OCI-M2 (cell line): ENCODE results near the gene ADAMTSL1.

Experiments
- DNase-seq: peaks from one replicate; lab custom pipeline; 2025; ENCODE audit not compliant: unreplicated experiment; lab: John Stamatoyannopoulos, UW

Gene ADAMTSL1

DNA sequence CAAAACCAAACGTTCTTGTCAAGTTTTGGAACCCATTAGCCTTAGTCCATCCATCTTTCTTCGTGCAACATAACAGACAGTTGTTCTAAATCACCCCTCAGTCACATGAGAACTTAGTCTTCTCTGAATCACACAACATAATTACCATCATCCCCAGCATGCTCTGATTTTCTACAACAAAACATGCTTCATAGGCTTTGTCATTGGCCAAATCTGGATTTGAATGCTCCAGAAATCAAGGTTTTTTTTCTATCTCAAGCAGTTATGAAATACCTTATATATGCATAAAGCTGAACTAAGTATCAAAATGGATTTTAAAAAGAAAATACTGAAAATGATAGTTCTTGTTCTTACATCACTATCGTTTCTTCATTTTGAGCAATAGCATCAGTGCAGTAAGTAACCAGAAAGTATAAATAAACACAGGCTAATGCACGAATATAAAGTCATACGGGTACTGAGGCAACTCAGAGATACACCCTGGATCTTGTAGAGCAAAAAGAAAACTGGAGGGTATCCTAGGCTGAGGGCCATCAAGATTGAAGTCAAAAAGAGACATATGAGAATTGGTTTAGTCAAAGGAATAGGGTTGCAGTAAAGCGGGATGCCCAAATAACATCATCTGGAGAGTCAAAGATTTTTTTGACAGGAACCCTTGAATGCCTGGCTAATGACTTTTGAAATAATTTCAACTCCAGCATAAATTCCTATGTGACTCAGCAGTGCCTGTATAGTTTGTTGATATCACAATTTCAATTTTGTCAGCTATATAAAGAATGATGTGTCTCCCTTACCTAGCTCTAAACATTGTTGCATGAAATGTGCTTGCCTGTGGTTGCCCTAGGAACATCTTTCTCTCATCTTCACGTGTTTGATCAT is 164.7 kb downstream of the ADAMTSL1 start:
- DNase-seq, result no peak

DNA sequence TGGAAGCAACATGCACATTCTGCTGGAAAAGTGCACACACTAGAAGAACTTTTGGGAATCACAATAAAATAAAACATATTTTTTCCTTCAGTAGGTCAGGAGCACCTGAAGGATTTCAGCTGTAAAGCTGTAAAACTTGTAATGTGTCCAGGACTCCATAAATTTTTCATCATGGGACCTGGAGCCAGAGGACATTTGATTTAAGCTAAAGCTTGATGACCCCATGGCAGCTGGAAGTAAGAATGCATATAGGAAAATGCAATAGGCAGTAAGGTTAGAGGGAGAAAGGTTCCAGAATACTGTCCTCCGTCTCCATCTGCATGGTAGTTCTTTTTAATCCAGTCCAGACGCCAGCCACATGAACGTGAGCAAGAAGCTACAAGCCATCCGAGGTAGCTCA is 166.0 kb downstream of the ADAMTSL1 start:
- no peak for DNase-seq

DNA sequence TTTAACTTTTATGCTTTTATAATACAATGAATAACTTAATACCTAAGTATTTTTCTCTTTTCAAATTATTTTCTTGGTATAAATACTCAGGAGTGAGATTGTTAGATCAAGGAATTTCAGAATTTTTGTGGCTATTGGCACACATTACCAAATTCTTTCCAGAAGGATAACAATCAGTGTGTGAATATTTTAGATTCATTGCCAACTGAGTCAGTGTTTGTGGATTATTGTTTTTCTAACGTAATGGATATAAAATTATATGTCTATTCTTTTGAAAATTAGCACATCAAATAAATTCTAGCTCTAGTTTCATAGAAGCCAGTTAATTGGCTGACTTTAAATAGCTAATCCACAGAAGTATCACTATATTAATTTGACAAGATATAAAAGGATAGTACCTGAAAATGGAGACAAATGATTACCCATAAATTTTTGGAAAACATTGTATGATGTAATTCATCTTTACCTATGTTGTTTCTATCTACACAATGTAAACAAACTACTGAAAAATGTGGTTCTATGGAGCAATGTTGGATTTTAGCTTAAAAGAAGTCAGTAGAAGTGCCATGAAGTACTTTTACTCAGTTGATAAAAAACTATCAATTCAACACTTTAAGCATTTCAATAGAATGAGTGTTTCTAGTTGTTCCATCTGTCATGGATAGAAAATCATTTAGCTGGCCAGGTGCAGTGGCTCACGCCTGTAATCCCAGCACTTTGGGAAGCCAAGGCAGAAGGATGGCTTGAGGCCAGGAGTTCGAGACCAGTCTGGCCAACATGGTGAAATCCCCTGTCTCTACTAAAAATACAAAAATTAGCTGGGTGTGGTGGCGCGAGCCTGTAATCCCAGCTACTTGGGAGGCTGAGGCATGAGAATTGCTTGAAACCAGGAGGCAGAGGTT is 185.1 kb downstream of the ADAMTSL1 start:
- no peak for DNase-seq

DNA sequence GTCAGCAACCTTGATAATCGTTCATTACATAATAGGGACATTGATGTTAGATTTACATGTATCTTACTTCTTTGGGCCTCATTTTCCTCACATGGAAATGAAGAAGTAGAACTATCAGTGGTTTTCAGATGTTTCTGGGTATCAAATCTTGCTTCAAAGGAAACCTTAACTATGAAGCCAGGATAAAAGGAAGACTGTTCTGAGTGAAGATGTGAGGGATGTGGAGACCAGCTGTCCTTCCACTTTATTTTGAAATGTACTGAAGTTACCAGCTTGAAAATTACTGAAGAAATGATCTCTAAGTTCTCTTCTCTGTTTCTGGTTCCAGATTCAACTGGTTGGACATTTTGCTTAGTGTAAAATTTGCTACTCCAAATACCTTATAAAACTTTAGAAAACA is 186.0 kb downstream of the ADAMTSL1 start:
- no peak for DNase-seq

DNA sequence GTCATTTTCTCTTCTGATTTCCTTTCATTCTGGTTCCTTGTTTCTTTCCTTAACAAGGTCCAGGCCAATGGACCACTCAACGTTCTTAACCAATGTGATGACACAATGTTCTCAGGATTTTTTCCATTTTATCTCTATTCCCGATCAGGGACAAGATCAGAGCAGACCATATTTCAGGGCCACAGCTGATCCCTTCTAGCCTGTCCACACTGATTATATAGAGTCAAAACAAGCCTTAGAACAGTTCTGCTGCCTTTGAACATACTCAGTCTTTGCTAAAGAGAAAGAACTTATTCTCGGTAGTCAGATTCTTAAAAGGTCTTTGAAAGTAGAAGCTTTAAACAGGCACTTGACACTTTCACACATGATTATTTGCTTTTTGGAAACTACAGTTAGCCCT is 188.4 kb downstream of the ADAMTSL1 start:
- DNase-seq, result no peak

DNA sequence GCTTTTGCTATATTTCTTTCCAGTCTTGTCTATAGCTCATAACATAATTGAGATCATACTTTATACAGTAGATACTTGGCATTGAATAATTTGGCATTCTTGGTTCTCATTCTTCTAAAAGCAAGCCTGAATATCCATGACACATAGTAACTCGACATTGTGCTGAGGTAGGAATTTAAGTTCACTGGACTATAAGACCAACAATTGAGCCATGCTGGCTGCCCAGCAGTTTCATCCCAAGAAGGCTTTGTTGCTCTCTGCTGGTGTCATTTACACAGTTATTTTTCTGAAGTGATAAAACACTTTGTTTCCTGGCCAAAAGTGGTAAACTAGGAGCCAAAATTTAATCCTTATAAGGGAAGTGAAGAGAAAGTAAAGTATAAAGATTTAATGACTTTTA is 192.0 kb downstream of the ADAMTSL1 start:
- DNase-seq, result no peak

DNA sequence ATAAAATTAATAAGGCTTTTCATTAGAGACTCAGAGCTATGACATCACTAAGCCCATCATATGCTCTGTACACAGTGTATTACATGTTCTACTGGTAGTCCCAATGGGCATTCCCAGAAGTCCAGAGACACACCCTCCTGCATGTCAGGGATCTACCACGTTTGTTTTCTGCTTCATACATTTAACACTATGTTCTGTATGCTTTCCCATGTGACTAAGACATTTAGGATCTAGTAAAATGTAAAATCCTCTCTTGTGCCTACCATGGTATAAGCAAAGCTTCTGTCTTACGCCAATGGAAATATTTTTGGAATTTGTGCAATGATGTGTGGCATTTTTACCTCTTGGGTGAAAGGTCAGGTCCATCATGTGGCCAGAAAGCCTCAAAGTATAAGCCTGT is 192.4 kb downstream of the ADAMTSL1 start:
- no peak for DNase-seq

DNA sequence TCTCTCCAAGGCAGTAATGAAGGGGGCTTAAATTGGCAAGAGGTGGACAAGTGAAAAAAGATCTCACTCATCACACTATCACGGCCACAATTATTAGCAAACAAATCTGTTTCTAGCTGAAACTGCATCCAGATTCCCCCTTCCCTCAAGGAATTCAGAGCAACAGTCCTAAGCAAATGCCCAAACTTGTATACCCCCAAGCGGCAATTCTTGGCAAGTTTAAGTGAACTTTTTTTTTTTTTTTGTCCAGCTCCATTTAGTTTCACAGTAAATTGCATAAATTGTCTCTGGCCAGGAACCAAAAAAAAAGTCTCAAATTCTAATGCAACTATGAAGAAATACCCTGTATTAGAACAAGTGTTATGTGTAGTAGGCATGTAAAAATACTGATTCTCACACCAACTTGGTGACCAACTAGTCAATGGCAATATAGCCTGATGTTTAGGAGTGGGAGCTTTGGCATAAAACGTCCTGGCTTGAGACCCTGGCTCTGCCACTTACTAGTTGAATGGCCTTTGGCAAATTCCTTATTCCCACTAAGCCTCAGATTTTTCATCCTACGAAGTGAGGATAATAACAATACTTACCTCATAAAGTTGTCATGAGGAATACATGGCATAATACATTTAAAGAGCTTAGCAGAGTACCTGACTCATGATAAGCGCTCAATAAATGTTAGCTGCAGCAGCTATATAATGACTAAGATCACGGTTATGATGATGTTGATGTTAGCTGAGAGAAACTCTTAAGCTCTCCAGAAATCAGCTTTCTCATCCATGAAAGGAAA is 193.2 kb downstream of the ADAMTSL1 start:
- DNase-seq, result no peak

DNA sequence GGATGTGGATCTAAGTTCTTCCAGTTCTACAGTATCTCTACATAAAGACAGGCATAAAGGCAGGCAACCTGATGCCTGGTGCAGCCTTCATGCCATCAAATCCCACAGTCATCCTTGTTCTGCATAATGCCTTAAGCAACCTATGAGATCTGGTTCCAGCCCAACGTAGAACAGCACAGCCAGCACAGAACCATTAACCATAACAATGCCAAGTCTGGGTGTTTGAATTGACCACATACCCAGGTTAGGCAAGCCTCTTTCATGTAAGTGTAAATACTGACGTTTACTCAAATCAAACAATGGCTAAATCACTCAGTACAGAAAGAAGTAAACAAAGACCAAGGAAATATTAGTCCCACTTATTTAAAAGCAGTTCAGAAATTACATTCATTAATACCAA is 195.0 kb downstream of the ADAMTSL1 start:
- DNase-seq, result no peak

DNA sequence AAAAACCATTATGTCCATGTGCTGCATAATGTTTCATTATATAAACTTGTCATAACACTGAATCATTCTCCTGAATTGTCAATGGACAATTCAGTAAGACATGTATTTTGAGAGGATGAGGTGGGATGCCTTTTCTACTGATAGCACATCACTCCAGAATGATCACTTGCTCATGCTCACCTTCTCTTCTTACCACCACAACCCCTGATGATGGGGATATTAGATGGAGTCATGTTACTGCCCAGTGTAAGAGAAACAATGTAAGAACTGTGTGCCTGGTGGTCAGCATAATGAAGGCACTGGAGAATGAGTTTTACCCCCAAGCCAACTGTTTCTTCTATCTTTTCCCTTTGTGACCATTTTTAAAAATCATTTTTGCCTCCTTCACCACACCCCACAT is 198.8 kb downstream of the ADAMTSL1 start:
- DNase-seq, result no peak

DNA sequence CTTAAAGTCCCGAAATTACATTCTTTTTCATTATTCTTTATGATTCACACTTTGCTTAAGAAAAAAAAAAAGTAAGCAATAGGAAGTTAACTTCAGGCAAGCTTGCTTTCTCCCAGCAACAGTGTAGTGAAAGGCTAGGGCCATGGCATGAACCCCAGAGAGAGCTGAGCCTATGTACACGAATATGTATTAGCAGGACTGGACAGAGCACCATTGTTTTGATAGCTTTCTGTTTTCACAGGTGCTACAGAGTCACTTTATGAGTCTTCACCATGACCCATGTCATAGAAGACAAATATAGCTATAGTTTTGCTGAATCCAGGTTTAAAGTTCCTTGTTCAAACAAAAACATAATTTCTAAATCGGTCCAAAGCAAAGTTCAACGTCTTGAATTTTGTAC is 199.2 kb downstream of the ADAMTSL1 start:
- no peak for DNase-seq

DNA sequence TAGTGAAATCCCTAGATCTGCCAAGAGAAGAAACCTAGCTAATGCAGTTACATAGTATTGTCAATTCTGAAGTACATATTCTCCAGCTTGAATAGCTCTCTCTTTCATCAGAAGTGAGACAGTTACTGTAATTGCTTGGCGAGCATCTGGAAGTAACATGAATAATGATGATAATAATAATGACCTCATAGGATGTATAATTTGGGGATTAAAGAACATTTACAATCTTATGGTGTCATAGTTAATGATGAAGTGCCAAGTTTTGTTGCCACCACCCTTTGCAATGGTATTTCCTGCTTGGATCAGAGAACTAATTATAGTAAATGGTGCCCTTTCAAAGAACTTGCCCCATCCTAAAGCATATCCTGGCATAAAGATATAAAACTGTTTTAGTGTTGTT is 201.4 kb downstream of the ADAMTSL1 start:
- no peak for DNase-seq

DNA sequence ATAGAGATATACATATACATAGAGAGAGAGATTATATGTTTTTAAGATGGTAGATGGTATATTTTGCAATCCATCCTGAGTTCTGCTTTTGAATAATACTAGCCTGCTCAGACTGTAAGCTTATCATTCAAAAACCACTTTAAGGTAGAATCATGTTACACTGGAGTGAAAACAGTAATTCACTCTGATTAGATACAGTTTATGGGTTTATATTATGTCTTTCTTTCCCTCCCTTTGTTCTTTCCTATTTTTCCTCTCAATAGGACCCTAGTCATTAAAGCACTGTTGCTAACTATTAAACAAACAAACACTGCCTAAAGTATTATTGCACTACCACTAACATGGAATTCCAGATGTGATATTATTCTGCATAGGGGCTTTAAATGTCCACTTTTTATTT is 202.0 kb downstream of the ADAMTSL1 start:
- DNase-seq, result no peak

DNA sequence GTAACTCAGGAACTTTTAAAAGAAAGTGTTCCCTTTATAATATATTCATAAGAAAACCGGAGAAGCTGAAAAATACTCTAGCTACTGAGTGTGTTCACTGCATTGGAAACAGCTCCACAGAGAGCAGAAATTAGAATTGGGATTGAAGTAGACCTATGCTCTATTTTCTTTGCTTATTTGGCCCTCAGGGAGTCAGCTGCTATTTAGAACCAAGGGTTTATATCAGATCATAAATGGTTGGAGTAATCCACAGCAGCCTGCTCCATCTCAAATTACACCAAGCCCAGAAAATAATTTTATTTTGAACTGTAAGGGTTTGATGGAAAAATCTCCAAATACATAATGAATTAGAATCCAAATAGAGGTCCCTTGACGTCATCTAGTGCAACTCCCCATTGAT is 202.6 kb downstream of the ADAMTSL1 start:
- DNase-seq, result no peak

DNA sequence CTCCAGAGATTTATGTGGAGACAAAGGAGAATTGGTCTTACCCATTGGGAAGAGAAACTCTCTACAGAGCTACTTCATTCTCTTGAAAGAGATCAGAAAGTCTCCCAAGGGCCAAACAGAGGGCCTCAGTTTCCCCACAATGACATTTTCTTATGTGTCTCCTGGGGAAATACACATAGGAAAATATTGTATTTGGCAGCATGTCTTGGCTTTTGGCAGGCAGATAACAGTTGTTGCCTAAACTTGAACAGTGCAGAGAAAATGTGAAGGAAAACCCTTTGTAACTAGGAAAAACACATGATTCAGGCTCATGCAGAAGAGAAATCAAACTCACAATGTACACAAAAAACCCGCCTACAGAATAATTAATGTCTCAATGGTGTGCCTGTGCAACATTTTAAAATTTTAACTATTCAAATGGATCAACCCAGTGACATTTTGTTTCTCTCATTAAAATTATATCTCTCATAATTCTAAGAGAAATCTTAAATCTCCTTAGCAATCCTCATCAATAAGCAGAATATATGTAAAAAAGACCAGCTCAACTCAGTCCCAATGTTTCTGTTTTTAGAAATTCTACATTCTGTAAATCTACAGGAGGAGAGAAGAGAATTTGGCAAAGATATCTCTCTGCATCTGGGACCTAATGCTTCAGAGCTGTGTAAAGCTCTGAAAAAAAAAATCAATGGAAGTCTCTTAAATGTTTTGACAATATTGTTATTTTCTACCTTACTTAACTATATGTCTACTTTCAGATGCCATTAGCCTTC is 205.1 kb downstream of the ADAMTSL1 start:
- no peak for DNase-seq

DNA sequence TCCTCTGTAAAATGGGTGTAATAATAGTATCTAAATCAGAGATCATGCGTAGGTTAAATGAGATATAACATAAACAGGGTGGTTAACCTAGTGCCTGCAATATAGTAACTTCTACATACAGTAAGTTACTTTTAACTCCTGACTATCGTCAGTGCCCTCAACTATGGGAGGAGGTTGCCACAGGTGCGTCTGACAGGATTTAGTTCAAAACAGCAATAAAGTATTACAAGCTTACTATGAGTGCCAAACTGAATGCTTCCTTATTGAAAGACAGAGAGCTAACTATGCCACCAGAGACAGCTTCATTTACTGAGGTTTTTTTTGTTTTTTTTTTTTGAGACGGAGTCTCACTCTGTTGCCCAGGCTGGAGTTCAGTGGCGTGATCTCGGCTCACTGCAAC is 209.0 kb downstream of the ADAMTSL1 start:
- no peak for DNase-seq

DNA sequence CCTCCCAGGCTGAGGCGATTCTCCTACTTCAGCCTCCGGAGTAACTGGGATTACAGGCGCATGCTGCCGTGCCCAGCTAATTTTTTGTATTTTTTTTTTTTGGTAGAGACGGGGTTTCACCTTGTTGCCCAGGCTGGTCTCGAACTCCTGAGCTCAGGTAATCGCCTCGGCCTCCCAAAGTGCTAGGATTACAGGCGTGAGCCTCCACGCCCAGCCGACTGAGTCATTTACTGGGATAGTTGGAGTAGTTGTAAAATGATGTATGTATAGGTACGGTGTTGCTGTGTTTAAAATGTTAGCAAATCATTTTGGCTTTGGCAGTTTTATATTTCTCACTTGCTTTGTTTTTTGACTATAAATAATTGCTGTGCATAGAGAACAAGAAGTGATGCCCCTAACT is 209.4 kb downstream of the ADAMTSL1 start:
- DNase-seq, result no peak

DNA sequence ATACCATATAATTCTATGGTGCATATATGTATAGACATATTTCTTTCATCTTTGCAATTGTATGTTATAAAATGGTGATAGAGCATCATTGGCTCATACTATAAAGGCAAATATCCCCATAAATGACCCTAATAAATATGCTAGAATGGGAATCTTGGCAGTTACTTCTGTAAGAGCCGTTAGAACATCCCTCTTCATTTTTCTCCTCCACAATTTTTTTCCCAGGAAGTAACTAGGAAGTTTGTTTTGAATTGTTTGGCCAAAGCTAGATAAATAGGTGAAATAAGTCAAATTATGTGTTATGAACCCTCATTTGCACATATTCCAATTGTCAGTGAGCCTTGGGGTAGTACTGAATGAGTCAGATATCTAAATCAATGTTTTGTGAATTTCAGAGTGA is 209.9 kb downstream of the ADAMTSL1 start:
- DNase-seq, result no peak

DNA sequence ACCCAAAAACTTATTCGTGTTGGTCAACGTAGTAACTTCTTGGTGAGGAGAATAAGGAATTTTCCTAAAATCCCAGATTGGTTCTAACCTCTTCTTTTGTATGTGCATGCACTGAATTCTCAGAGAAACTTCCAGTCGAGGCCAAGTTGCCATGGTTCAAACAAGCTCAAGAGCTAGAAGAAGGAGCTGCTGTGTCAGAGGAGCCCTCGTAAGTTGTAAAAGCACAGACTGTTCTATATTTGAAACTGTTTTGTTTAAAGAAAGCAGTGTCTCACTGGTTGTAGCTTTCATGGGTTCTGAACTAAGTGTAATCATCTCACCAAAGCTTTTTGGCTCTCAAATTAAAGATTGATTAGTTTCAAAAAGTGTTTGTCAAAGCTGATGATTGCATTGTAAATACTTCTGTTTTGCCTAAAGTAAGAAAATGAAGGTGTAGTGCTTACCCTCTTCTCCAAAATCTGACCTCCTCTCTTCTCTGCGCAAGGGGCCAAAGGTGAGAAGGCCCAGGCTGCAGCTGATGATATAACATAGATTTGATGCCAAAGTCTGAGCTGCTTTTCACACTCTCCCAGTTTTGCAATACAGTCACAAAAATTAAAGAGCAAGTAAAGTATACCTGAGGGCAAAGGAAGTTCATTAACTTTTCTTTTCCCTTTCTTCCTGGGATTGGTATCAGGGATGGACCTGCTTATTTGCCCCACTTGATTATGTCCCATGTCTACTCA is 210.8 kb downstream of the ADAMTSL1 start:
- DNase-seq, result no peak
